GM19324 (cell line): Measurements from ENCODE around the gene ZNF846.
A peak's percentile ranks its signal among the peaks of the same experiment; 100 is the strongest.
"Not testable (repeated sequence)": the region's sequence is repeated elsewhere in the genome, so short reads cannot be mapped to it uniquely, and the experiment has no call there.

Experiments
- ATAC-seq: cut with Tn5 transposase; IDR thresholded peaks from one replicate; pipeline ENCODE4 v1.9.1; 2021; ENCODE audit warnings: mild to moderate bottlenecking, moderate library complexity; ENCODE audit not compliant: unreplicated experiment, low FRiP score

ZNF846 gene

DNA sequence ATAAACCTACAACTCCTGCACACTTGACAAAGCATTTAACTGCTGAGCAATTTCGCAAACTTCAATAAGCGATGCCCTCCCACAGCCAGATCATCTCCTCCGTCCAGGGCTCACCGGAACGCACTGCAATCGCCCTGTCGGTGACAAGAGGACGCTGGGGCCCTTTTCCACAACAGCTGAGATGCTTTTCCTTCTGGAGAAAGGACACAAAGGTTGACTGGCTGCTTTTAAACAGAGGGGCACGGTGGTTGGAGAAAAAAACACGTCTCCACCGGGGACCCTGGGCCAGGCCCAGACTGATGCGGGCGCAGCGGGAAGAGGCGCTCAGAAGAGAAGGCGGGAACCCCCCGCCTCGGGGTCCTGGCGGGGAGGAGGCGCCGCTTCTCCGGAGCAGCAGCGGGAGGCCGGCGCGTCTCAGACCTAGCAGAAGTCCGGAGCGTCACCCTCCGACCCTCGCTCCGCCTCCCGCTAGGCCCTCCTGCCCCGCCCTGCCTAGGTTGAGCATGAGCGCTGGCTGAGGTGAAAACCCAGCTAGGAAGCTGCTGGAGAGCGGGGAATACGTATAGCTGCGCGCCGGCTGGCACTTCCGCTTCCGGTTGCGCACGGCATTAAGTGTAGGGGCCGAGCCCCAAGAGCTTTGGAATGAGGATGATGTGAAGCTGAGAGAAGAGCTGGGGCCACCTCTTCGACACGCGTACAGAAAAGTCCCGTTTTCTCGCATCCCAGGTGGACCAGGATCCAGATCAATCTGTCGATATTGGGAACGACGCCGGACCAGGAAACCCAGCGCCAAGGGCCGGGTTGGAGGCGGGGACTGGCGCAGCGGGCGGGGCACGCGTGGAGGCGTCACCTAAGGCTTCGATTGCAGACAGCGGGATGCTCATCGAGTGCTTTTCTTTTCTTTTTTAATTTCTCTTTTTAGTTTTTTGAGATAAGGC is at the start of gene ZNF846:
ZNF846 (minus strand) TSS at position 564 of the 938 bp plus-strand sequence. CDS start 3,788 bp downstream, outside the sequence.
- ATAC-seq = peak; percentile 92

GRCh38 chr19:9818175-9818733 is 49.7 kb upstream of the ZNF846 start:
- no peak for ATAC-seq

GRCh38 chr19:9811139-9811538 is 42.6 kb upstream of the ZNF846 start:
- ATAC-seq = no peak

DNA sequence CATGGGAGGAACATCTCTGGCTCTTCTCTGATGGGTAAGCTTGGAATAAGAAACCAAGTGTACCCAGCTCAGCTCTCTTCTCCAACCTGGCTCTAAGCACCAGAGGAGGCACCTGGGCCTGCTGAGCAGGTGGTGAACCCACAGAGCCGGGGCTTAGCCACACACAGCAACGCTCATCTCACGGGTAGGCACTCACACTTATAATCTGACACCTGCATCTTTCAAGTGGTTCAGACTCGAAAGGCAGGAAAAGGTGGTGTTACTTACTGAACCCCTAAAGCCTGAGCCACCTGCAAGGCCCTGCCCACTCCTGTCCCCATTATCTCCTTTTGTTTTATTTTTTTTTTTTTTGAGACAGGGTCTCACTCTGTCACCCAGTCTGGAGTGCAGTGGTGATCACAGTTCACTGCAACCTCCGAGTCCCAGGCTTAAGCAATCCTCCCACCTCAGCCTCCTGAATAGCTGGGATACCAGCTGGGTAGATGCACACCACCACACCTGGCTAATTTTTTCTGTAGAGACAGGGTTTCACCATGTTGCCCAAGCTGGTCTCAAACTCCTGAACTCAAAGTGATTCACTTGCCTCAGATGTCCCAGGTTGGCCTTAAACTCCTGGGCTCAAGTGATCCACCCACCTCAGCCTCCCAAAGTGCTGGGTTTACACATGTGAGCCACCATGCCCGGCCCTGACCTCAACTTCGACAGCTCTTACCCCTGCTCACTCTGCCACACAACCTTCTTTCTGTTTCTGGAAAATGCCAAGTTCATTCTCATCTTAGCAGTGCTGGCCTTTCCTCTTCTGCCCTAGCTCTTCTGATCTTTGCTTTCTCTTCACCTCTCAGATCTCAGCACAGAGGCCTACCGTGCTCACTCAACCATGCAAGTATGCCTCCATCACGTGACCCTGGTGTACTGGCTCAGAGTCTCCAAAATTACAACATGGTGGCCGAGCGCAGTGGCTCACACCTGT is 40.6 kb upstream of the ZNF846 start:
- ATAC-seq = no peak

GRCh38 chr19:9806803-9807202 is 38.3 kb upstream of the ZNF846 start:
- no peak for ATAC-seq

DNA sequence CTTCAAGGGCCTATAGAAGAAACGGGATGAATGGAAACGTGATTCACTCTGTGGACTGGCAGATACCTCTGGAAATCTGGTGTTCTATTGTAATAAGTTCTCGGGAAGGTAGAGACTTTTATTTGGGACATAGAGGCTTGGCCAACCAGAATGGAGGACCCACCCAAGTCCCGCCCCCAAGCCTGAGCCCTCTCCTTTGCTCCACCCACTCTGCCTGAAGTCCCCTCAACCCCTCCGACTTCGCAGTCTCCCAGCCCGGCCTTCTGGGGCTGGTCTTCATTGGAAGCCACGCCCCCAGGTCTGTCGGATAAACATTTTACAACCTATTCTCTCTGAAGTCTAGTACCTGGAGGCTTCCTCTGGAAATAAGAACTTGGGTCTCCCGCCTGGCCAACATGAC is 33.4 kb upstream of the ZNF846 start:
- no peak for ATAC-seq

GRCh38 chr19:9799162-9799561 is 30.6 kb upstream of the ZNF846 start:
- no peak for ATAC-seq

DNA sequence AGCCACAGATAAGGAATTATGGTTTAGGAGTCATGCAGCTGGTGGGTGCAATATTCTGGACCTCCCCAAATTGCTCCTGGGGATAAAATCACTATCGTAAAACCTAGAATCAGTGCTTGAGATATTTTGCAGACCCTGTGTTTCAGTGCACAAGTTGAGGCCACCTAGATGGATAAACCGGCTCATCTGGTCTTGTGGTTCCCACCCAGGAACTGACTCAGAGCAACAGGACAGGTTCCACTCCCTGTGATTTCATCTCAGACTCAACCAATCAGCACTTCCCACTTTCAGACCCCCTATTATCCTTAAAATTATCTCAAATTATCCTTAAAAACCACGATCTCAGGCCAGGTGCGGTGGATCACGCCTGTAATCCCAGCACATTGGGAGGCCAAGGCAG is 29.3 kb upstream of the ZNF846 start:
- ATAC-seq = no peak

GRCh38 chr19:9796113-9796773 is 27.7 kb upstream of the ZNF846 start:
- peak; percentile 57 for ATAC-seq

GRCh38 chr19:9793071-9793591 is 24.6 kb upstream of the ZNF846 start:
- ATAC-seq = no peak

DNA sequence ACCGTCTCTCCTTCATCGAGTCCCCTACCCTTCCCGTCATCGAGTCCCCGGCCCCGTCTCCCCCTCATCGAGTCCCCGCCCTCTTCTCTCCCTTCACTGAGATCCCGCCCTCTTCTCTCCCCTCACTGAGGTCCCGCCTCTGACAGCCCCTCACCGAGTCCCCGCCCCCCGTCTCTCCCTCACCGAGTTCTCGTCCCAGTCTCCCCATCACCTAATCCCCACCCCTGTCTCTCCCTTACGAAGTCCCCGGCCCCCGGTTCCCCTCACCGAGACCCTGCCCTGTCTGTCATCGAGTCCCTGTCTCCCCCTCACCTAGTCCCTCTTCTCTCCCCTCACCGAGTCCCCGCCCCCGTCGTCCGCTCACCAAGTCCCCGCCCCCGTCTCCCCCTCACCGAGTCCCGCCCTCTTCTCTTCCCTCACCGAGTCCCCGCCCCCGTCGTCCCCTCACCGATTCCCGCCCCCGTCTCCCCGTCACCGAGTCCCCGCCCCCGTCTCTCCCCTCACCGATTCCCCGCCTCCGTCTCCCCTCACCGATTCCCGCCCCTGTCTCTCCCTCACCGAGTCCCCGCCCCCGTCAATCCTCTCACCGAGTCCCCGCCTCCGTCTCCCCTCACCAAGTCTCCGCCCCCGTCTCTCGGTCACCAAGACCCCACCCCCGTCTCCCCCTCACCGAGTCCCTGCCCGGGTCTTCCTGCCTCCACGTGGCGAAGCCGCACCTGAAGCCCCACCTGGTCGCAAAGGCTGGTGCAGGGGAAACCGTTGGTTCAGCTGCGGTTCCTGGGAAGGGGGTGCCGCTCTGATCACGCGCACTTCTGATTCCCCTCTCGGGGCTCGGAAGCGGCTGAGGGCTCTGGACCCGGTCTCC is 23.9 kb upstream of the ZNF846 start:
- no peak for ATAC-seq

DNA sequence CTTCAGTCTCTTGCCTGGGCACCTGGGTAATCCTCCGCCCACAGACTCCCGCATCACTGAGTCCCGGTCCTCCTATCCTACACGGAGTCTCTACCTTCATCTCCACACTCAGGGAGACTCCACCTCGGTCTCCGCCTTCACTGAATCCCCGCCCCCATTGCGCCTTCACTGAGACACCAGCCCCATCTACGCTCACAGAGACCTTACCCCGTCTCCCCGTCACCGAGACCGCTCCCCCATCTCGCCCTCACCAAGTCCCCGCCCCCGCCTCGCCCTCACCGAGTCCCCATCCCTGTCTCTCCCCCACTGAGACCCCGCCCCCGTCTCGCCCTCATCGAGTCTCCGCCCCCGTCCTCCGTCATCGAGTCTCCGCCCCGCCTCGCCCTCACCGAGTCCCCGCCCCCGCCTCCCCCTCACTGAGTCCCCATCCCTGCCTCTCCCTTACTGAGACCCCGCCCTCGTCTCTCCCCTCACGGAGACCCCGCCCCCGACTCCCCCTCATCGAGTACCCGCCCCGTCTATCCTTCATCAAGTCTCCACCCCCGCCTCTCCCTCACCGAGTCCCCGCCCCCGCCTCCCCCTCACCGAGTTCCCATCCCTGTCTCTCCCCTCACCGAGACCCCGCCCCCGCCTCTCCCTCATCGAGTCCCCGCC is 23.1 kb upstream of the ZNF846 start:
- ATAC-seq = no peak

DNA sequence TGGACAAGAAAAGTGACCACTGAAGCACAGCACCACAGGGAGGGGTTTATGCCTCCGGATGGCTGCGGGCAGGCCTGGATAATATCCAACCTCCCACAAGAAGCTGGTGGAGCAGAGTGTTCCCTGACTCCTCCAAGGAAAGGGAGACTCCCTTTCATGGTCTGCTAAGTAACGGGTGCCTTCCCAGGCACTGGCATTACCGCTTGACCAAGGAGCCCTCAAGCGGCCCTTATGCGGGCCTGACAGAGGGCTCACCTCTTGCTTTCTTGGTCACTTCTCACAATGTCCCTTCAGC is 22.5 kb upstream of the ZNF846 start:
- not testable (repeated sequence) for ATAC-seq

DNA sequence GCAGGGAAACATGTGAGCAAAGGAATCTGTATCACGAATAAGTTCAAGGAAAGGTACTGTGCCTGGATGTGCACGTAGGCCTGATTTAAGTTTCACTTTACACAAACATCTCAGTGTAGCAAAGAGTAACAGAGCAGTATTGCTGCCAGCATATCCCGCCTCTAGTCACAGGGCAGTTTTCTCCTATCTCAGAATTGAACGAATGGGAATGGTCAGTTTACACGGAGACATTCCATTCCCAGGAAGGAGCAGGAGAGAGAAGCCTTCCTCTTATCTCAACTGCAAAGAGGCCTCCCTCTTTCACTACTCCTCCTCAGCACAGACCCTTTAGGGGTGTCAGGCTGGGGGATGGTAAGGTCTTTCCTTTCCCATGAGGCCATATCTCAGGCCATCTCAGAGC is 21.0 kb upstream of the ZNF846 start:
- ATAC-seq = not testable (repeated sequence)

GRCh38 chr19:9789066-9789465 is 20.5 kb upstream of the ZNF846 start:
- ATAC-seq = no peak

- not testable (repeated sequence) for ATAC-seq
Measured at GRCh38 chr19:9788604-9789003, 20.1 kb upstream of the ZNF846 start.

DNA sequence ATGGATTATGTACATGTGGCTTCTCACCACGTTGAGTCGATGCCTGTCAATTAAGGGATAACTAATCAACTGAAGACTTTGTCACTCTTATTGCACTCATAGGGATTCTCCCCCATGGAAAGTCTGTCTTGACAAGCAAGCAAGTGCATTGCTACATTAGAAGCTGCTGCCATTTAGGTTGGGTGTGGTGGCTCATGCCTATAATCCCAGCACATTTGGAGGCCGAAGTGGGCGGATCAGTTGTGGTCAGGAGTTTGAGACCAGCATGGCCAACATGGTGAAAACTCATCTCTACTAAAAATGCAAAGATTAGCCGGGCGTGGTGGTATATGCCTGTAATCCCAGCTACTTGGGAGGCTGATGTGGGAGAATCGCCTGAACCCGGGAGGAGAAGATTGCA is 18.3 kb upstream of the ZNF846 start:
- ATAC-seq = no peak

GRCh38 chr19:9786342-9786741 is 17.8 kb upstream of the ZNF846 start:
- no peak for ATAC-seq
